ENCODE results near the gene SAMD3. TPM values are rescaled to one million over a fixed set of nuclear protein-coding genes. Genes with fewer than 3 reads are reported as not detected.

Gene SAMD3
- polyA plus RNA-seq, 1 experiment = 0.40 TPM

- TF ChIP-seq CTCF (IDR thresholded peaks at IDR 0.05; ENCODE audit: insufficient read depth, low read depth, low read length) = no peak
- Histone ChIP-seq H3K4me3 (ENCODE audit: low read depth, low read length) (no peak overlapping the region), H3K27me3 (ENCODE audit: control insufficient read depth, insufficient read depth, low read length) (no peaks in the 10 kb centered on the region), H3K36me3 (ENCODE audit: control insufficient read depth, insufficient read depth, low read length) (no peaks in the 10 kb centered on the region)
- ChIA-PET CTCF (no interaction called here), POLR2A (no interaction called here)
- DNase-seq (ENCODE audit: low read depth) = no peak
These were observed 4.6 kb downstream of the SAMD3 start for GRCh38 chr6:130218134-130218533.

GRCh38 chr6:130216620-130217019 lies 6.1 kb downstream of the SAMD3 start:
- DNase-seq (ENCODE audit: low read depth) = no peak
- no peak for TF ChIP-seq CTCF (IDR thresholded peaks at IDR 0.05; ENCODE audit: insufficient read depth, low read depth, low read length)
- no peak overlapping the region for H3K4me3 ChIP-seq (ENCODE audit: low read depth, low read length)
- ChIA-PET CTCF (no interaction called here), POLR2A (no interaction called here)
- no peaks in the 10 kb centered on the region for H3K36me3 ChIP-seq (ENCODE audit: control insufficient read depth, insufficient read depth, low read length)
- no peaks in the 10 kb centered on the region for H3K27me3 ChIP-seq (ENCODE audit: control insufficient read depth, insufficient read depth, low read length)

GRCh38 chr6:130215526-130215925 lies 7.2 kb downstream of the SAMD3 start:
- TF ChIP-seq CTCF (IDR thresholded peaks at IDR 0.05; ENCODE audit: insufficient read depth, low read depth, low read length) = no peak
- DNase-seq (ENCODE audit: low read depth) = no peak
- ChIA-PET POLR2A (no interaction called here), CTCF (no interaction called here)
- Histone ChIP-seq H3K27me3 (ENCODE audit: control insufficient read depth, insufficient read depth, low read length) (no peaks in the 10 kb centered on the region), H3K4me3 (ENCODE audit: low read depth, low read length) (no peak overlapping the region), H3K36me3 (ENCODE audit: control insufficient read depth, insufficient read depth, low read length) (no peaks in the 10 kb centered on the region)

GRCh38 chr6:130212215-130212874 lies 10.4 kb downstream of the SAMD3 start:
- POLR2A ChIA-PET = no interaction called here
- Histone ChIP-seq H3K27me3 (ENCODE audit: control insufficient read depth, insufficient read depth, low read length) (no peaks in the 10 kb centered on the region), H3K4me3 (ENCODE audit: low read depth, low read length) (no peak overlapping the region), H3K36me3 (ENCODE audit: control insufficient read depth, insufficient read depth, low read length) (no peaks in the 10 kb centered on the region)
- TF ChIP-seq CTCF (IDR thresholded peaks at IDR 0.05; ENCODE audit: insufficient read depth, low read depth, low read length) = no peak
- DNase-seq (ENCODE audit: low read depth) = no peak
- CTCF ChIA-PET = no interaction called here

GRCh38 chr6:130211691-130212090 lies 11.1 kb downstream of the SAMD3 start:
- POLR2A ChIA-PET = no interaction called here
- H3K27me3 ChIP-seq (ENCODE audit: control insufficient read depth, insufficient read depth, low read length) = no peaks in the 10 kb centered on the region
- TF ChIP-seq CTCF (IDR thresholded peaks at IDR 0.05; ENCODE audit: insufficient read depth, low read depth, low read length) = no peak
- H3K36me3 ChIP-seq (ENCODE audit: control insufficient read depth, insufficient read depth, low read length) = no peaks in the 10 kb centered on the region
- no peak overlapping the region for H3K4me3 ChIP-seq (ENCODE audit: low read depth, low read length)
- CTCF ChIA-PET = no interaction called here
- DNase-seq (ENCODE audit: low read depth) = no peak

Data from BJ (cell line).